ENCODE data around the gene DYNLT5.
"Not testable (repeated sequence)": the region's sequence is repeated elsewhere in the genome, so short reads cannot be mapped to it uniquely, and the experiment has no call there.

DNA sequence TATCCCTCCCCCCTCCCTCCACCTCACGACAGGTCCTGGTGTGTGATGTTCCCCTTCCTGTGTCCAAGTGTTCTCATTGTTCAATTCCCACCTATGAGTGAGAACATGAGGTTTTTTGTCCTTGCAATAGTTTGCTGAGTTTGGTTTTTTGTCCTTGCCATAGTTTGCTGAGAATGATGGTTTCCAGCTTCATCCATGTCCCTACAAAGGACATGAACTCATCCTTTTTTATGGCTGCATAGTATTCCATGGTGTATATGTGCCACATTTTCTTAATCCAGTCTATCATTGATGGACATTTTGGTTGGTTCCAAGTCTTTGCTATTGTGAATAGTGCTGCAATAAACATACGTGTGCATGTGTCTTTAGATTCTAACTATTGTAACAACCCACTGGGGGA, 43.6 kb downstream of the DYNLT5 start:
- TF ChIP-seq, protein P1, sequence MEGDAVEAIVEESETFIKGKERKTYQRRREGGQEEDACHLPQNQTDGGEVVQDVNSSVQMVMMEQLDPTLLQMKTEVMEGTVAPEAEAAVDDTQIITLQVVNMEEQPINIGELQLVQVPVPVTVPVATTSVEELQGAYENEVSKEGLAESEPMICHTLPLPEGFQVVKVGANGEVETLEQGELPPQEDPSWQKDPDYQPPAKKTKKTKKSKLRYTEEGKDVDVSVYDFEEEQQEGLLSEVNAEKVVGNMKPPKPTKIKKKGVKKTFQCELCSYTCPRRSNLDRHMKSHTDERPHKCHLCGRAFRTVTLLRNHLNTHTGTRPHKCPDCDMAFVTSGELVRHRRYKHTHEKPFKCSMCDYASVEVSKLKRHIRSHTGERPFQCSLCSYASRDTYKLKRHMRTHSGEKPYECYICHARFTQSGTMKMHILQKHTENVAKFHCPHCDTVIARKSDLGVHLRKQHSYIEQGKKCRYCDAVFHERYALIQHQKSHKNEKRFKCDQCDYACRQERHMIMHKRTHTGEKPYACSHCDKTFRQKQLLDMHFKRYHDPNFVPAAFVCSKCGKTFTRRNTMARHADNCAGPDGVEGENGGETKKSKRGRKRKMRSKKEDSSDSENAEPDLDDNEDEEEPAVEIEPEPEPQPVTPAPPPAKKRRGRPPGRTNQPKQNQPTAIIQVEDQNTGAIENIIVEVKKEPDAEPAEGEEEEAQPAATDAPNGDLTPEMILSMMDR (IDR thresholded peaks at IDR 0.05; ENCODE audit: low read depth, low read length, missing input control): not testable (repeated sequence)
- TF ChIP-seq YY1 (IDR thresholded peaks at IDR 0.05); RXRA (IDR thresholded peaks at IDR 0.05); HNF4A (conservative IDR thresholded peaks at IDR 0.05): not testable (repeated sequence)

Measured in liver (tissue), 3 donors.